Lower lobe of right lung (tissue), 2 donors: ENCODE measurements around the gene ICAM2. TPM values are rescaled to one million over a fixed set of nuclear protein-coding genes. Genes with fewer than 3 reads are reported as not detected.

ENCODE experiments used
- ATAC-seq, 2 donors: fragments of 200-7000 bp; cut with Tn5 transposase; one replicate each; pipeline ENCODE4 v1.9.1; 2020 to 2022; ENCODE audit warnings: mild to moderate bottlenecking in 2 of 2, moderate library complexity in 2 of 2
- DNase-seq: peaks from one replicate; pipeline ENCODE4 v3.0.0-alpha.2; 2020
- H3K27ac ChIP-seq: fragments of 200-600 bp; one replicate; pipeline ENCODE4 v1.8.0; 2022
- H3K27me3 ChIP-seq: fragments of 200-600 bp; one replicate; pipeline ENCODE4 v1.8.0; 2022; ENCODE audit warnings: low read depth
- H3K36me3 ChIP-seq: fragments of 200-600 bp; one replicate; pipeline ENCODE4 v1.8.0; 2022; ENCODE audit warnings: mild to moderate bottlenecking
- H3K4me1 ChIP-seq: fragments of 200-600 bp; one replicate; pipeline ENCODE4 v1.8.0; 2022
- H3K4me3 ChIP-seq: fragments of 200-600 bp; one replicate; pipeline ENCODE4 v1.8.0; 2022; ENCODE audit warnings: mild to moderate bottlenecking
- H3K9me3 ChIP-seq: fragments of 200-600 bp; one replicate; pipeline ENCODE4 v1.8.0; 2022
- CTCF ChIP-seq: fragments of 200-600 bp; IDR thresholded peaks from one replicate; pipeline ENCODE4 v1.8.0; 2022; ENCODE audit warnings: antibody characterized with exemption, mild to moderate bottlenecking
- intact Hi-C: fragments of 100-400 bp; cut with DNase I; formaldehyde crosslinking; loops from one replicate; pipeline ENCODE4 v1.11.0; 2022
- total RNA-seq: library from RNA; stranded (reverse); fragmentation: NEBNext Ultra II Directional; extraction: Animal tissue kit (Norgen Biotek cat#: 25700); gene quantifications from one replicate; pipeline ENCODE4 v1.2.1, GENCODE V29; 2021
- donor health status: DM: no; HTN: yes; CAD: no; lungs with severe emphysema.

The ICAM2 gene
- total RNA-seq, 1 donor from 2014 or later, result 69.2 TPM

GRCh38 chr17:63956296-63956920, 64.0 kb downstream of the ICAM2 start:
- H3K9me3 ChIP-seq, result no peaks in the 10 kb centered on the region
- DNase-seq (no peak), ATAC-seq (no peak)
- intact Hi-C loops, result no loop called here
- H3K4me3 ChIP-seq, result no peak overlapping the region
- H3K27ac ChIP-seq, result no peak overlapping the region
- H3K27me3 ChIP-seq, result no peaks in the 10 kb centered on the region
- H3K36me3 ChIP-seq, result no peaks in the 10 kb centered on the region
- no peaks in the 10 kb centered on the region for H3K4me1 ChIP-seq
- TF ChIP-seq CTCF, result no peak

- intact Hi-C loops, result no loop called here
- Histone ChIP-seq H3K4me3 (no peak overlapping the region), H3K4me1 (no peaks in the 10 kb centered on the region), H3K27ac (no peak overlapping the region), H3K27me3 (no peaks in the 10 kb centered on the region), H3K36me3 (no peaks in the 10 kb centered on the region), H3K9me3 (no peaks in the 10 kb centered on the region)
- ATAC-seq, result no peak
- no peak for TF ChIP-seq CTCF
- DNase-seq, result no peak
These were observed 64.6 kb downstream of the ICAM2 start for GRCh38 chr17:63955791-63956190.

- intact Hi-C loops, result no loop called here
- DNase-seq (no peak), ATAC-seq (no peak)
- H3K4me1 ChIP-seq, result no peaks in the 10 kb centered on the region
- no peak for TF ChIP-seq CTCF
- H3K27me3 ChIP-seq, result no peaks in the 10 kb centered on the region
- no peak overlapping the region for H3K4me3 ChIP-seq
- H3K36me3 ChIP-seq, result no peaks in the 10 kb centered on the region
- no peaks in the 10 kb centered on the region for H3K9me3 ChIP-seq
- no peak overlapping the region for H3K27ac ChIP-seq
These were observed 65.2 kb downstream of the ICAM2 start for GRCh38 chr17:63955232-63955631.

- H3K27ac ChIP-seq, result no peak overlapping the region
- no peak for DNase-seq
- H3K4me3 ChIP-seq, result no peak overlapping the region
- H3K36me3 ChIP-seq, result no peaks in the 10 kb centered on the region
- no peaks in the 10 kb centered on the region for H3K27me3 ChIP-seq
- ATAC-seq, result peak in 1 of 2 donors; percentile 38
- TF ChIP-seq CTCF, result no peak
- no peaks in the 10 kb centered on the region for H3K4me1 ChIP-seq
- intact Hi-C loops, result no loop called here
- H3K9me3 ChIP-seq, result no peaks in the 10 kb centered on the region
These were observed 65.9 kb downstream of the ICAM2 start for GRCh38 chr17:63954402-63955063.

Other genes with a start within 250 kb of the ICAM2 start
- gene CCDC47, start 247.0 kb downstream of the ICAM2 start, total RNA-seq, result 80.2 TPM
- 101 TPM for gene DDX42, start 246.5 kb downstream of the ICAM2 start, total RNA-seq
- 98.6 TPM for gene PSMC5, start 193.2 kb downstream of the ICAM2 start, total RNA-seq
- 37.4 TPM for gene FTSJ3, start 193.0 kb downstream of the ICAM2 start, total RNA-seq
- gene SMARCD2, start 177.9 kb downstream of the ICAM2 start, total RNA-seq, result 80.9 TPM
- gene CSH2, start 147.0 kb downstream of the ICAM2 start, total RNA-seq, result not detected
- gene GH2, start 138.7 kb downstream of the ICAM2 start, total RNA-seq, result not detected
- not detected for gene CSH1, start 124.1 kb downstream of the ICAM2 start, total RNA-seq
- not detected for gene CSHL1, start 109.4 kb downstream of the ICAM2 start, total RNA-seq
- not detected for gene GH1, start 101.8 kb downstream of the ICAM2 start, total RNA-seq
- gene CD79B, start 88.3 kb downstream of the ICAM2 start, total RNA-seq, result 4.7 TPM
- gene SCN4A, start 47.7 kb downstream of the ICAM2 start, total RNA-seq, result 0.18 TPM
- 11.3 TPM for gene PRR29, start 22.3 kb downstream of the ICAM2 start, total RNA-seq
- gene ERN1, start 109.5 kb upstream of the ICAM2 start, total RNA-seq, result 39.7 TPM
- gene TEX2, start 242.6 kb upstream of the ICAM2 start, total RNA-seq, result 41.3 TPM